Endothelial cell (in vitro differentiated cells): ENCODE data around the gene CBLN3. TPM values are rescaled to one million over a fixed set of nuclear protein-coding genes. Genes with fewer than 3 reads are reported as not detected.
A peak's percentile ranks its signal among the peaks of the same experiment; 100 is the strongest.
"Not testable (repeated sequence)": the region's sequence is repeated elsewhere in the genome, so short reads cannot be mapped to it uniquely, and the experiment has no call there.

Experiments used
- DNase-seq: peaks from one replicate; pipeline ENCODE4 v3.0.0; 2021; ENCODE audit warnings: low spot score
- H3K27ac Mint-ChIP-seq: one replicate; pipeline ENCODE4 v1.8.0; 2021; ENCODE audit warnings: mixed read lengths, inconsistent platforms; ENCODE audit not compliant: unreplicated experiment
- H3K27me3 Mint-ChIP-seq: one replicate; pipeline ENCODE4 v1.8.0; 2021; ENCODE audit warnings: mild to moderate bottlenecking, moderate library complexity, mixed read lengths, inconsistent platforms; ENCODE audit not compliant: unreplicated experiment
- H3K36me3 Mint-ChIP-seq: one replicate; pipeline ENCODE4 v1.8.0; 2021; ENCODE audit warnings: mild to moderate bottlenecking, low read depth, mixed read lengths, inconsistent platforms; ENCODE audit not compliant: unreplicated experiment
- H3K4me1 Mint-ChIP-seq: one replicate; pipeline ENCODE4 v1.8.0; 2021; ENCODE audit warnings: mild to moderate bottlenecking, mixed read lengths, inconsistent platforms; ENCODE audit not compliant: unreplicated experiment
- H3K4me3 Mint-ChIP-seq: one replicate; pipeline ENCODE4 v1.8.0; 2021; ENCODE audit warnings: mild to moderate bottlenecking, mixed read lengths, inconsistent platforms; ENCODE audit not compliant: unreplicated experiment
- H3K9me3 Mint-ChIP-seq: one replicate; pipeline ENCODE4 v1.8.0; 2021; ENCODE audit warnings: mixed read lengths, inconsistent platforms; ENCODE audit not compliant: unreplicated experiment
- long read RNA-seq: library from polyadenylated mRNA; unstranded; transcript quantifications from one replicate; pipeline ENCODE4 v2.0.0, GENCODE V29; 2020; ENCODE audit not compliant: unreplicated experiment
- total RNA-seq: library from RNA; stranded (reverse); fragmentation: NEBNext Ultra II Directional; extraction: Animal tissue kit (Norgen Biotek cat#: 25700); gene quantifications from one replicate; pipeline ENCODE4 v1.2.1, GENCODE V29; 2021; ENCODE audit not compliant: unreplicated experiment
- TF ChIP-seq, protein P1 (sequence below): fragments of 200-600 bp; sonication (generic); IDR thresholded peaks from one replicate; pipeline ENCODE4 v1.5.0; 2021; ENCODE audit warnings: antibody characterized with exemption; ENCODE audit not compliant: unreplicated experiment

Gene CBLN3
- 1.5 TPM for total RNA-seq
- long read RNA-seq, result 0 reads

DNA sequence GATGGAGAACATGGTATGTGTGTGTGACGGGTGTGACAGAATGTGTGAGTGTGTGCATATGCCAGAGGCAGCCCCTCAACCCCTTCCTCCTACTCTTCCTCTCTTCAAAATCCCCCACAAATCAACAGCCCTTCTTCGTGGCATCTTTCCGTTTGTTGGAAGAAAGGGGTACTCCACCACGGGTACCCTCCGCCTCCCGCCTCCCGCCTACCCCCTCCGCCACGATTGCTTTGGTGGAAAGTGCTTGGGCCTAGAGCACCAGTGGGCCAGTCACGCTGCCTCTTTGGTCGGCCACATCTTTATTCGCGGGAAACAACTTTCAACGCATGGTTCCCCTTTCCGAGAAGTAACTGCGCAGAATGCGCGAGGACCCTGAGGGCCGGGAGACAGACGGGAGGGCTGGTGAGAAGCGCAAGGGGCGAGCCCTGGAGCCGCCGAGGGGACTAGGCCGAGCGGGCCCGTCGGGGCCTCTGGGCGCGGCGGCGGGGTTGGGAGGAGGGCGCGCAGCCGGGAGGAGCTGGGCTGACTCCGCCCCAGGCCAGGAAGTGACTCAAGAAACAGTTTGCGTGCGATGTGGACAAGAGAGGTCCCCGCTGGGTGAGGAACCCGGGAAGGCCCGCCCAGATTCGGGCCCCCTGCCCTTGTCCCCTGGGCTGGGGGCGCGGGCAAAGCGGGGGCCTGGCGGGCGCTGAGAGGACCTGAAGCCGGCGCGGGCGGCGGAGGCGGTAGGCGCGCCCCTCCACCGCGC, at the start of gene CBLN3, which contains the start of gene KHNYN:
Gene CBLN3, minus strand, starts transcription at position 274 of the 748 bp plus-strand sequence. CDS start 614 bp downstream, outside the sequence.
Gene KHNYN, plus strand, starts transcription at position 560 of the 748 bp plus-strand sequence. CDS start 777 bp downstream, outside the sequence.
- TF ChIP-seq, protein P1, sequence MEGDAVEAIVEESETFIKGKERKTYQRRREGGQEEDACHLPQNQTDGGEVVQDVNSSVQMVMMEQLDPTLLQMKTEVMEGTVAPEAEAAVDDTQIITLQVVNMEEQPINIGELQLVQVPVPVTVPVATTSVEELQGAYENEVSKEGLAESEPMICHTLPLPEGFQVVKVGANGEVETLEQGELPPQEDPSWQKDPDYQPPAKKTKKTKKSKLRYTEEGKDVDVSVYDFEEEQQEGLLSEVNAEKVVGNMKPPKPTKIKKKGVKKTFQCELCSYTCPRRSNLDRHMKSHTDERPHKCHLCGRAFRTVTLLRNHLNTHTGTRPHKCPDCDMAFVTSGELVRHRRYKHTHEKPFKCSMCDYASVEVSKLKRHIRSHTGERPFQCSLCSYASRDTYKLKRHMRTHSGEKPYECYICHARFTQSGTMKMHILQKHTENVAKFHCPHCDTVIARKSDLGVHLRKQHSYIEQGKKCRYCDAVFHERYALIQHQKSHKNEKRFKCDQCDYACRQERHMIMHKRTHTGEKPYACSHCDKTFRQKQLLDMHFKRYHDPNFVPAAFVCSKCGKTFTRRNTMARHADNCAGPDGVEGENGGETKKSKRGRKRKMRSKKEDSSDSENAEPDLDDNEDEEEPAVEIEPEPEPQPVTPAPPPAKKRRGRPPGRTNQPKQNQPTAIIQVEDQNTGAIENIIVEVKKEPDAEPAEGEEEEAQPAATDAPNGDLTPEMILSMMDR, result no peak
- peak; percentile 75 for DNase-seq
- H3K4me3 Mint-ChIP-seq, result peak within 1 kb of the TSS; percentile 91
- peaks cover 14% of the 10 kb centered on the region for H3K27me3 Mint-ChIP-seq
- H3K9me3 Mint-ChIP-seq, result no peaks in the 10 kb centered on the region
- peaks cover 19% of the 10 kb centered on the region for H3K4me1 Mint-ChIP-seq
- H3K27ac Mint-ChIP-seq, result peak within 1 kb of the TSS; percentile 81
- H3K36me3 Mint-ChIP-seq, result peaks cover 15% of the 10 kb centered on the region

DNA sequence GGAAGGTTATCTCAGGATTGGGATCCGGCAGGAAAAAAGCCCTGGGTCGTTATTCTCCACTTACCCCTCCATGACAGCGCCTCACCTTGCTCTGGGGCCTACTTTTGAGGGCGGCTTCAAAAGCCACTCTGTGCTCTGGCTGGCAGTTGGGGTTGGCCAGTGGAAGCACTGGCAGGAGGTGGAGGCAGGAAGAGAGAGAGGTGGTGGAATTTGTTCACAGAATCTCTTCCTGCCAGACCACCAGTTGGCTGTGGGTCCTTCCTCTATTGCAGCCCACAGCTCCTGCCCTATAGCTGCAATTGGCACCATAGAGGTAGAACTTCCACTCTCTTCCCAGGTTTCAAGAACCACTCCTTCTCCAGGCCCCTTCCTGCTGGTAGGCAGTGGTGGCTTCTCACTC, 45.8 kb upstream of the CBLN3 start:
- Mint-ChIP-seq H3K4me3 (no peak overlapping the region), H3K36me3 (peaks cover 12% of the 10 kb centered on the region), H3K27ac (no peak overlapping the region)

DNA sequence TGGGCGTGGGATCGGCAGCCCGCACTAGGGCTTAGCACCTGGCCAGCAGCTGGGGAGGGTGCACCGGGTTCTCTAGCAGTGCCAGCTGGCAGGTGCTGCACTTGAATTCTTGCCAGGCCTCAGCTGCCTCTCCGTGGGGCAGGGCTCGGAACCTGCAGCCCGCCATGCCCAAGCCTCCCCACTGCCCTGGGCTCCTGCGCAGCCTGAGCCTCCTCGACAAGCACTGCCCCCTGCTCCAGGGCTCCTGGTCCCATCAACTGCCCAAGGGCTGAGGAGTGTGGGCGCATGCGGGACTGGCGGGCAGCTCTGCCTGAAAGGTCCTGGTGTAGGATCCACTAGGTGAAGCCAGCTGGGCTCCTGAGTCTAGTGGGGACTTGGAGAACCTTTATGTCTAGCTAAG, 43.7 kb upstream of the CBLN3 start:
- Mint-ChIP-seq H3K4me1 (peaks cover 10% of the 10 kb centered on the region), H3K27me3 (peaks cover 3% of the 10 kb centered on the region), H3K9me3 (no peaks in the 10 kb centered on the region), H3K27ac (no peak overlapping the region), H3K4me3 (no peak overlapping the region), H3K36me3 (peaks cover 8% of the 10 kb centered on the region)
- no peak for DNase-seq
- TF ChIP-seq, protein P1, result no peak

More for the DNA sequence above, 45.8 kb upstream of the CBLN3 start:
- TF ChIP-seq, protein P1, result no peak
- DNase-seq, result no peak
- Mint-ChIP-seq H3K9me3 (peaks cover 3% of the 10 kb centered on the region), H3K4me1 (peaks cover 10% of the 10 kb centered on the region), H3K27me3 (peaks cover 3% of the 10 kb centered on the region)

DNA sequence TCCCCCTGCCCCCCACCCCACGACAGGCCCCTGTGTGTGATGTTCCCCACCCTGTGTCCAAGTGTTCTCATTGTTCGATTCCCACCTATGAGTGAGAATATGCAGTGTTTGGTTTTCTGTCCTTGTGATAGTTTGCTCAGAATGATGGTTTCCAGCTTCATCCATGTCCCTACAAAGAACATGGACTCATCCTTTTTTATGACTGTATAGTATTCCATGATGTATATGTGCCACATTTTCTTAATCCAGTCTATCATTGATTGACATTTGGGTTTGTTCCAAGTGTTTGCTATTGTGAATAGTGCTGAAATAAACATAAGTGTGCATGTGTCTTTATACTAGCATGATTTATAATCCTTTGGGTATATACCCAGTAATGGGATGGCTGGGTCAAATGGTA, 41.0 kb upstream of the CBLN3 start:
- not testable (repeated sequence) for H3K27ac Mint-ChIP-seq, H3K36me3 Mint-ChIP-seq, H3K4me1 Mint-ChIP-seq, DNase-seq, H3K4me3 Mint-ChIP-seq, H3K27me3 Mint-ChIP-seq, H3K9me3 Mint-ChIP-seq

DNA sequence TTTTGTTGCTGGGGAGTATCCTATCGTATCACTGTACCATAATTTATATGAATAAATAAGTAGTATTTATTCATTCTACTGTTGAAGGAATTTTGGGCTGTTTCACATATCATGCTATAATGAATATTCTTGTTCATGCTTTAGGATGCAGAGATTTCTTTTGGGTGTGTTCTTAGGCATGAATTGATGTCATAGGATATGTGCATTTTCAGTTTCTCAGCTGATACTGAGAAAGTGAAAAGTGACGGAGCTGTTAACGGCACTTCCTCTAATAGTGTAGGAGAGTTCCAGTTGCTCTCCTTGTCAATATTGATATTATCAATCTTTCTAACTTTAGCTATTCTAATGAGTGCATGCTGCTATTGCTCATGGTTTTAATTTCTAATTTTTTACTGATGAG, 36.3 kb upstream of the CBLN3 start:
- H3K9me3 Mint-ChIP-seq, result no peaks in the 10 kb centered on the region
- no peak for DNase-seq
- H3K4me1 Mint-ChIP-seq, result no peaks in the 10 kb centered on the region
- H3K27me3 Mint-ChIP-seq, result peaks cover 7% of the 10 kb centered on the region
- no peak overlapping the region for H3K27ac Mint-ChIP-seq
- H3K36me3 Mint-ChIP-seq, result peaks cover 10% of the 10 kb centered on the region
- no peak overlapping the region for H3K4me3 Mint-ChIP-seq
- TF ChIP-seq, protein P1, result no peak
